Activated naive CD8-positive, alpha-beta T cell treated with anti-CD3 and anti-CD28 coated beads, Interleukin-2, amount 10 ng/mL, durations not matched to agents 7 days and 5 days (primary cell): Measurements from ENCODE around the gene CALN1. TPM values are rescaled to one million over a fixed set of nuclear protein-coding genes. Genes with fewer than 3 reads are reported as not detected.

Experiments
- ATAC-seq: fragments of 150-1000 bp; cut with Tn5 transposase; one replicate; pipeline ENCODE4 v1.10.0; 2021; ENCODE audit warnings: low read depth, moderate library complexity
- POLR2A ChIA-PET: fragments of 350-600 bp; sonication (Branson Sonifier 250); formaldehyde crosslinking; loops from one replicate; lab custom pipeline; 2021; ENCODE audit warnings: antibody characterized with exemption; lab: Charles Lee
- DNase-seq: peaks from one replicate; pipeline ENCODE4 v3.0.0; 2021
- H3K27ac Mint-ChIP-seq: one replicate; pipeline ENCODE4 v1.8.0; 2022; ENCODE audit warnings: mild to moderate bottlenecking, mixed read lengths
- H3K27me3 Mint-ChIP-seq: one replicate; pipeline ENCODE4 v1.8.0; 2022; ENCODE audit warnings: mild to moderate bottlenecking, moderate library complexity, mixed read lengths
- H3K36me3 Mint-ChIP-seq: one replicate; pipeline ENCODE4 v1.8.0; 2021; ENCODE audit warnings: mild to moderate bottlenecking, mixed read lengths
- H3K4me1 Mint-ChIP-seq: one replicate; pipeline ENCODE4 v1.8.0; 2021; ENCODE audit warnings: mixed read lengths
- H3K4me3 Mint-ChIP-seq: one replicate; pipeline ENCODE4 v1.8.0; 2022; ENCODE audit warnings: mild to moderate bottlenecking, moderate library complexity, mixed read lengths
- H3K9me3 Mint-ChIP-seq: one replicate; pipeline ENCODE4 v1.8.0; 2021; ENCODE audit warnings: mixed read lengths
- total RNA-seq, 2 experiments: library from RNA; stranded (reverse); gene quantifications; one replicate each; pipeline ENCODE4 v1.2.3, GENCODE V29; 2021

CALN1 gene
- total RNA-seq, 2 experiments from 2014 or later, result not detected

DNA sequence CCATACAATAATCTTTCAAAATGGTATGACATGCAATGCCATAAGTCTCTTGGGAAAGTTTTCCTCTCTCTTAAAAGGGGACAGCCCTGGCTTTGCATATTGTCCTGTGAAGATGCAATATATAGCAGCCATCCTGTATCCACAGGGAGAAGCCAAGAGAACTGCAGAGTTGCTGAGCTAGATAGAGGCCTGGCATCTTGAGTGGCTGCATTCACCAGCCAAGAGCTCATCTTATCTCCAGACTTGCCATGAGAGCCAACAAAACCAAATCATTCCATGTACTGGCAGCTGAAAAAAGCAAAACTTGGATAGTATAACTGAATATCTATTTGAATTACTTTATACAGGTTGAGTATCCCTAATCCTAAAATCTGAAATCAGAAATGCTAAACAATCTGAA, 348.8 kb downstream of the CALN1 start:
- no peak overlapping the region for H3K4me3 Mint-ChIP-seq
- POLR2A ChIA-PET, result interaction anchor here (0.6 kb wide), 1 partner anchor 133 kb away, joined by 6 read pairs; no protein-coding TSS in a partner anchor
- H3K9me3 Mint-ChIP-seq, result peaks cover 5% of the 10 kb centered on the region

DNA sequence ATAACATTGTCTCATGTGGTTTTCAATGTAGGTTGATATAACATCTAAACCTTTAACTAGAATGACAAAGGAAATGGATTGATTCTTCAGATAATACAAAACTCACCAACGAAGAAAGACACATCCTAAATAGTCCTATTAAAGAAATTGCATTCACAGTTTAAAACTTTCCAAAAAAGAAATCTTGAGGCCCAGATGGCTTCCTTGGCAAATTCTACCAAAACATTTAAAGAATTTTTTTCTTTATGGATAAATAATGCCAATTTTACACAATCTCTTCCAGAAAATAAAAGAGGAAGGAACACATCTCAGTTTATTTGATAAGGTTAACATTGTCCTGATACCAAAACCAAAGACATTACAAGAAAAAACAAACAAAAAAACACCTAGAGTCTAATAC, 349.5 kb downstream of the CALN1 start:
- no peaks in the 10 kb centered on the region for H3K27me3 Mint-ChIP-seq
- H3K27ac Mint-ChIP-seq, result no peak overlapping the region
- H3K4me3 Mint-ChIP-seq, result no peak overlapping the region
- no peak for ATAC-seq
- no peaks in the 10 kb centered on the region for H3K36me3 Mint-ChIP-seq
- peaks cover 5% of the 10 kb centered on the region for H3K9me3 Mint-ChIP-seq
- H3K4me1 Mint-ChIP-seq, result no peaks in the 10 kb centered on the region
- no peak for DNase-seq
- POLR2A ChIA-PET, result no interaction called here

More for the DNA sequence above, 348.8 kb downstream of the CALN1 start:
- Mint-ChIP-seq H3K36me3 (no peaks in the 10 kb centered on the region), H3K27ac (no peak overlapping the region), H3K4me1 (no peaks in the 10 kb centered on the region), H3K27me3 (no peaks in the 10 kb centered on the region)
- DNase-seq, result no peak
- ATAC-seq, result no peak

DNA sequence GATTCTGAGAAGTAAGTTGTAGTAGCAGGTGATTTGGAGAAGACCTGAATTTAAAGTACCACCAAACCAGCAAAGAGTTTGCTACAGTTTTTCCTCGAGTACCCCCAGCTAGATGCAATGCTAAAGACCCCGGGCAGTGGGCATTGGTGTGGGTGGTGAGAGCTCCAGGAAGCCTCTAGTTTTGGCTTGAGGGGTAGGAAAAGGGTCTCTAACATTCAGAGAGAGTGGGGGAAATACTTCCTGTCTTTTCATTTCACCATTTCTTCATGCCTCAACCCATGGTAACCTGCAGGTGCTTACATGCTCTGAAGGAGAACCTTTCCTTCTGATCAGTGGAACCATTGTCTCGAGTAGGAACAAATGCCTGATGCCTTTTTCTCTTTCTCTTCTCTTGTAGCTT, 352.2 kb downstream of the CALN1 start:
- no peaks in the 10 kb centered on the region for H3K36me3 Mint-ChIP-seq
- H3K4me3 Mint-ChIP-seq, result no peak overlapping the region
- peaks cover 2% of the 10 kb centered on the region for H3K9me3 Mint-ChIP-seq
- DNase-seq, result no peak
- no peaks in the 10 kb centered on the region for H3K4me1 Mint-ChIP-seq
- POLR2A ChIA-PET, result no interaction called here
- ATAC-seq, result no peak
- H3K27ac Mint-ChIP-seq, result no peak overlapping the region
- no peaks in the 10 kb centered on the region for H3K27me3 Mint-ChIP-seq

DNA sequence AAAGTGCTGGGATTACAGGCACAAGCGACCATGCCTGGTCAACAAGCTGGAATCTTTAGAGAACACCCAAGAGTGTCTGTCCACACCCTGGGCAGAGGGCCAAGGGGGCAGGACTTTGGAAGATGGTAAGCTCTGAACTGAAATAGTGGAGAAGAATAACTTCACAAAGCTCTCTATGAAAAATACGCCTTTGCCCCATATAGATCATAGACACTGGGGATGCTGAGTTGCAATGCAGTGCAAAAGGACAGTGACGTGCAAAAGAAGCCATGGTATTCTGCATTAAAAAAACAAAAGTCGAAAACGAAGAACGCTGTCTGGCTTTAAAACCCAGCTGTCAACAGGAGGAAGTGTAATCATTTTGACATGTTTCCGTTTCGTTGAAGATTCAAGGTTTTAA, 353.6 kb downstream of the CALN1 start:
- ATAC-seq, result no peak
- DNase-seq, result no peak
- H3K27ac Mint-ChIP-seq, result no peak overlapping the region

DNA sequence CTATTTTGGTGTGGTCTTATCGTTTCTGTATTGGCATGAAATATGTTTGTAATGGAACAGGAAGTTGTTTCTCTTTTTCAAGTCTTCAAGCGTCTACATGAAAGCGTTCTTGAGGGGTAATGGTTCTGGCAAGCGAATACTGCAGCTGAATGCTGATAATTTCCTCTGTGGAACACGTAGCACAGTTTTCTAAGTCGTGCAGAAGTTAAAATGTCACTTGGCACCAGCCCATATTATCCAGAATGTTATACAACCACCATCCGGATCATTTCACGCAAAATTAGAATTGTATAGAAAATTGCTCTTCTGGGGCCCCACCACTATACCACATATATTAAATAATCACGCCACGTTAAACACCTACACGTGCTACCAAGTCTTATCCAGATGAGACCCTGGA, 354.3 kb downstream of the CALN1 start:
- DNase-seq (no peak), ATAC-seq (no peak)
- H3K9me3 Mint-ChIP-seq, result peaks cover 11% of the 10 kb centered on the region
- no peak overlapping the region for H3K27ac Mint-ChIP-seq
- POLR2A ChIA-PET, result no interaction called here
- H3K27me3 Mint-ChIP-seq, result no peaks in the 10 kb centered on the region
- H3K36me3 Mint-ChIP-seq, result no peaks in the 10 kb centered on the region
- H3K4me3 Mint-ChIP-seq, result no peak overlapping the region
- no peaks in the 10 kb centered on the region for H3K4me1 Mint-ChIP-seq

More for the DNA sequence above, 353.6 kb downstream of the CALN1 start:
- POLR2A ChIA-PET, result no interaction called here
- no peaks in the 10 kb centered on the region for H3K36me3 Mint-ChIP-seq
- no peaks in the 10 kb centered on the region for H3K4me1 Mint-ChIP-seq
- H3K9me3 Mint-ChIP-seq, result peaks cover 11% of the 10 kb centered on the region
- no peaks in the 10 kb centered on the region for H3K27me3 Mint-ChIP-seq
- H3K4me3 Mint-ChIP-seq, result no peak overlapping the region

DNA sequence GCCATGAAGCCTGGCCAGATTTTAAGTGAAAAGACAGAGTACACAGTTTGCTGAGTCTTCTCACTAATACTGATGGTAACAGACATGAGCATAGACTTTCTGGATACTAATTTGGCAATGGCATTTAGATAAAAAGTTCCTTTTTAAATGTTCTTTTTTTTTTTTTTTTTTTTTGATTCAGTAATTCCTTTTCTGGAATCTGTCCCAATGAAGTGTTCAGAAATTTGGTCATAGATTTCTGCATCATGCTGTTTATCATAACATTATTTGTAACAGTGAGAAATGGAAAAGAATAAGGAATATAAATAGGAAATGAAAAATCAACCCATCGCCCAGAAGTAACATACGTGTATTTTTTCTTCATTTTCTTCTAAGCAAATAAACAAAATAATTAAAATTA, 354.9 kb downstream of the CALN1 start:
- no peak for DNase-seq

DNA sequence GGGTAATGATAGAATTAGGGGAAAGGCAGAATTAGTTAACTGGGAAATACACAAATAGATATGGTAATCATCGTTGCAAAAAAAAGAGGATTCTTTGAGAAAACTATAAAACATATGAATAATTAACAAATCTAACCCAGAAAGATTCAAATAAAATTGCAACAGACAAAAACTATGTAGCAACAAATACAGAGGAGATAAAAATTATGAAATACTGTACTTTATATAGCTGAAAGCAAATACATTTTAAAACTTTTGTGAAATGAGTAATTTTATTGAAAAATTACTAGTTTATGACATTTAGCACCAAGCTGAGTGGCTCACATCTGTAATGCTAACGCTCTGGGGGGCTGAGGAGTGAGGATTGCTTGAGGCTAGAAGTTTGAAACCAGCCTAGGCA, 356.7 kb downstream of the CALN1 start:
- DNase-seq, result no peak
- H3K27ac Mint-ChIP-seq, result no peak overlapping the region
- no peaks in the 10 kb centered on the region for H3K36me3 Mint-ChIP-seq
- H3K27me3 Mint-ChIP-seq, result no peaks in the 10 kb centered on the region
- POLR2A ChIA-PET, result no interaction called here
- H3K4me1 Mint-ChIP-seq, result no peaks in the 10 kb centered on the region
- H3K9me3 Mint-ChIP-seq, result peaks cover 15% of the 10 kb centered on the region
- H3K4me3 Mint-ChIP-seq, result no peak overlapping the region
- no peak for ATAC-seq

More for the DNA sequence above, 354.9 kb downstream of the CALN1 start:
- POLR2A ChIA-PET, result no interaction called here
- H3K4me3 Mint-ChIP-seq, result no peak overlapping the region
- no peak for ATAC-seq
- H3K9me3 Mint-ChIP-seq, result peaks cover 13% of the 10 kb centered on the region
- H3K27ac Mint-ChIP-seq, result no peak overlapping the region
- H3K4me1 Mint-ChIP-seq, result no peaks in the 10 kb centered on the region
- H3K36me3 Mint-ChIP-seq, result no peaks in the 10 kb centered on the region
- H3K27me3 Mint-ChIP-seq, result no peaks in the 10 kb centered on the region

DNA sequence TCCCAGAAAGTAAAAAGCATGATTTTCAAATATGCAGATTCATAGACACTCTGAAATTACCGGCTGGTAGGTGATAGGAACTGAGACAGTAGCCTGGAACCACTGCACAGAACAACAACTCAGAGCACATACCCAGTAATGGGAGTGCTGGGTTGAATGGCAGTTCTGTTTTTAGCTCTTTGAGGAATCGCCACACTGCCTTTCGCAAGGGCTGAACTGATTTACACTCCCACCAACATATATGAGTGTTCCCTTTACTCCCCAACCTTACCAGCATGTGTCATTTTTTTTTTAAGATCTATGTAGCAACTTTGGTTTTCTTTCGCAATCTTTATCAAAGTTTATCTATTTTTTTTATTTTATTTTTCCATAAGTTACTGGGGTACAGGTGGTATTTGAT, 358.8 kb downstream of the CALN1 start:
- no peaks in the 10 kb centered on the region for H3K27me3 Mint-ChIP-seq
- no peak overlapping the region for H3K4me3 Mint-ChIP-seq
- H3K36me3 Mint-ChIP-seq, result no peaks in the 10 kb centered on the region
- no peaks in the 10 kb centered on the region for H3K4me1 Mint-ChIP-seq
- ATAC-seq, result no peak
- H3K9me3 Mint-ChIP-seq, result peaks cover 15% of the 10 kb centered on the region
- POLR2A ChIA-PET, result no interaction called here
- no peak for DNase-seq
- H3K27ac Mint-ChIP-seq, result no peak overlapping the region

DNA sequence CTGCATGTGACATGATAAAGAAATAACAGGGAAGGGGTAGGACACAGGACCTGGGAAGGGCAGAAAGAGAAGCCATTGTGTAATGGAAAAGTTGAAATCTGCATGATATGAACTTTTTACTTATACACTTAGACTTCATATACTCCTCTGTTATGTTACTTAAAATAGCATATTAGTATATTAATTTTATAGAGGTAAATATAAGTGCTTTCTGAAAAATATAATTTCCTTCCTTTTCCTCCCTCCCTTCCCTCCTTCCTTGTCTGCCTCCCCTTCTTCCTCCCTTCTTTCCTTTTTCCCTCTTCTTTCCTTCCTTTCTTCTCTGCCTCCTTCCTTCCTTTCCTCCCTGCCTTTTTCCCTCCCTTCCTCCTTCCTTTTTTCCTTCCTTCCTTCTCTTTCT, 363.7 kb downstream of the CALN1 start:
- DNase-seq, result no peak
- no peak overlapping the region for H3K4me3 Mint-ChIP-seq
- POLR2A ChIA-PET, result no interaction called here
- no peak overlapping the region for H3K27ac Mint-ChIP-seq
- no peaks in the 10 kb centered on the region for H3K4me1 Mint-ChIP-seq
- no peak for ATAC-seq
- peaks cover 13% of the 10 kb centered on the region for H3K9me3 Mint-ChIP-seq
- H3K36me3 Mint-ChIP-seq, result no peaks in the 10 kb centered on the region
- no peaks in the 10 kb centered on the region for H3K27me3 Mint-ChIP-seq

DNA sequence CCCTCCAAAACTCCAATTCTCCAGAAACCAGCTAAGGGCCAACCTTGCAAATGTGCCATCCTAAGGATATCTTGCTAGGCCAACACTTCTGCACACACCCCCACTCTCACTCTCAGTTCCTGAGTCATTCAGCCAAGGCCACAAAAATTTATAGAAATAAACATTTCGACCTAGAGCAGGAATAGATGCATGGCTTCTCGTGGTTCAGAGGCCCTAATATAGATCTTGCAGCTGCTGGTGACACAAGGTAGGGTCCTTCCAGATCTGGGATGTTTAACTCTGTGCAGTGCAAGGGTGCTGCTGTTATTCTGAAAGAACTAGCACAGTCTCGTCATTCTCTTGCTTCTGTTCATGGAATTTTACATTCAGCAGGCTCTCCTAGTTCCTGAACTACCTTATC, 369.3 kb downstream of the CALN1 start:
- peaks cover 7% of the 10 kb centered on the region for H3K9me3 Mint-ChIP-seq
- H3K27ac Mint-ChIP-seq, result no peak overlapping the region
- no peak for ATAC-seq
- POLR2A ChIA-PET, result no interaction called here
- no peak overlapping the region for H3K4me3 Mint-ChIP-seq
- no peaks in the 10 kb centered on the region for H3K4me1 Mint-ChIP-seq
- no peak for DNase-seq
- no peaks in the 10 kb centered on the region for H3K27me3 Mint-ChIP-seq
- no peaks in the 10 kb centered on the region for H3K36me3 Mint-ChIP-seq

DNA sequence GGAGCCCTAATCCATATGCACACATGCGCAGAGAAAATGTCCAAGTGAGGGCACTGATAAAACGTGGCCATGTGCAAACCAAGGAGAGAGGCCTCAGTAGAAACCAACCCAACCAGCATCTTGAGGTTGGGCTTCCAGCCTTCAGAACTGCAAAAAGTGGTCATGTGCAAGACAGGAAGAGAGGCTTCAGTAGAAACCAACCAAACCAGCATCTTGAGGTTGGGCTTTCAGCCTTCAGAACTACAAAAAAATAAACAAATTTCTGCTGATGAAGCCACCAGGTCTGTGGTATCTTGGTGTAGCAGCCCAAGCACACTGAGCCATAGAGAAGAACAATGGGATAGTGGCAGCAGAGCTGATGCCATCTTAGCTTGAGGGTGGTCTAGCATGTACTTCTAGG, 371.5 kb downstream of the CALN1 start:
- no peak for DNase-seq
- no peak for ATAC-seq
- Mint-ChIP-seq H3K9me3 (peaks cover 4% of the 10 kb centered on the region), H3K27me3 (no peaks in the 10 kb centered on the region), H3K36me3 (no peaks in the 10 kb centered on the region), H3K4me3 (no peak overlapping the region), H3K27ac (no peak overlapping the region), H3K4me1 (no peaks in the 10 kb centered on the region)
- POLR2A ChIA-PET, result no interaction called here

DNA sequence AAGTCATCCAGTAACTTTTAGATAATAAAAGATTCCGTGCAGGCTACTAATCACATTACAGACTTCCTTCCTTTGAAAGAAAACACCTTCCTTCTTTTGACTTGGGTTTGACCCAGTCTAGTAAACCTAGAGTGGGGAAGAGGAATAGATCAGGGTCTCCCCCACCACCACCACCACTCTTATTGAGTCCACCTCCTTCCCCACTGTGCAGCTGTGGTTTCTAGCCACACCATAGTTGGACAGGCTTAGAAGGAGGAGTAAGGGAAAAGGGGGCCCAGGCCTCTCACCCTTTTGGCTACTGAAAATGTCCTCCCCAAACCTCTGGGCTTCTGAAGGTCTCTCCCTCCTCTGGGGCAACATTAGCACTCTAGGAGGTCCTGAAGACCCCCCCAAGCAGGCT, 372.7 kb downstream of the CALN1 start:
- POLR2A ChIA-PET, result no interaction called here

DNA sequence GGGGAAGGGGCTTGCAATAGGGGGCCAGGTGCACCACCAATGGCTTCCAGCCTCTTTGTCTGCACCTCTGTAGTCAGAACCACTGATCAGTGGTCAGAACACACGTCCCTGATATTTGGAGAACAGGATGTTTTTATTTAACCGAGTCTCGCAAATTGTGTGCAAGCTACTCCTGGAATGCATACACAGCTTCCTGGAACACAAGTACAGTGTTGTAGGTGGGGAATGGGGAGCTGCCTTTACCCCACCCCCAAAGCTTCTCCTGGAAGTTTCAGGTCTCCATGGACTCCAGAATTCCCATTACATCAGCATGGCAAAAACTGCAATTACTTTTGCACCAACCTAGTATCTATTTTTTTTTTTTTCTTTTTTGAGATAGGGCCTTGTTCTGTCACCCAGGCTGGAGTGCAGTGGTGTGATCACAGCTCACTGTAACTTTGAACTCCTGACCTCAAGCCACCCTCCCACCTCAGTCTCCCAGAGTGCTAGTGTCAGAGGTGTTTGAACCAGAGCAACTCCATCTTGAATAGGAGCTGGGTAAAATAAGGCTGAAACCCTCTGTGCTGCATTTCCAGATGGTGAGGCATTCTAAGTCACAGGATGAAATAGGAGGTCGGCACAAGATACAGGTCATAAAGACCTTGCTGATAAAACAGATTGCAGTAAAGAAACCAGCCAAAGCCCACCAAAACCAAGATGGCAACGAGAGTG, 374.0 kb downstream of the CALN1 start:
- DNase-seq (no peak), ATAC-seq (no peak)
- POLR2A ChIA-PET, result no interaction called here
- Mint-ChIP-seq H3K9me3 (peaks cover 9% of the 10 kb centered on the region), H3K27me3 (no peaks in the 10 kb centered on the region), H3K27ac (no peak overlapping the region), H3K36me3 (no peaks in the 10 kb centered on the region), H3K4me1 (no peaks in the 10 kb centered on the region), H3K4me3 (no peak overlapping the region)

More for the DNA sequence above, 372.7 kb downstream of the CALN1 start:
- H3K27me3 Mint-ChIP-seq, result no peaks in the 10 kb centered on the region
- no peak for ATAC-seq
- no peaks in the 10 kb centered on the region for H3K36me3 Mint-ChIP-seq
- DNase-seq, result no peak
- H3K4me1 Mint-ChIP-seq, result no peaks in the 10 kb centered on the region
- H3K9me3 Mint-ChIP-seq, result peaks cover 3% of the 10 kb centered on the region
- H3K4me3 Mint-ChIP-seq, result no peak overlapping the region
- H3K27ac Mint-ChIP-seq, result no peak overlapping the region

DNA sequence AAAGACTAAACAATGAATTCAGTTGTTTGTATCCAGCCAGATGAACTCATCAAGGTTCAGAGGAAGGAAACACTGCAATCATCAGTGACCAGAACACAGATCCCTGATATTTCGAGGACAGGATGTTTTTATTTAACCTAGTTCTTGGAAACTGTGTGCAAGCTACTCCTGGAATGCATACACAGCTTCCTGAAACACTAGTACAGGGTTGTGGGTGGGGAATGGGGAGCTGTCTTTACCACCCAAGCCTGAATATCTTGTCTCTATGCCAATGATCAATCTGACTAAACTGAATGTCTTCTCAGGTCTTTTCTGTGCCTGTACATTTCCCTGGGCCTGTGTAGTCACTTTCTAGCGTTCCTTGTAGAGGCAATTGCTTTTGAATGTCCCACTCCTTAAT, 374.6 kb downstream of the CALN1 start:
- DNase-seq (no peak), ATAC-seq (no peak)
- POLR2A ChIA-PET, result no interaction called here
- Mint-ChIP-seq H3K36me3 (no peaks in the 10 kb centered on the region), H3K27ac (no peak overlapping the region), H3K27me3 (no peaks in the 10 kb centered on the region), H3K4me3 (no peak overlapping the region), H3K4me1 (no peaks in the 10 kb centered on the region), H3K9me3 (peaks cover 9% of the 10 kb centered on the region)
